Endometrium (tissue), 2 donors: ENCODE results near the gene SORCS2.

ENCODE experiments used
- FAIRE-seq: peaks from 2 replicates; lab custom pipeline; 2012; peaks lifted over from hg19 to GRCh38; lab: Jason Lieb, UNC
- donor health status: control.
- donor health status: control.

The SORCS2 gene

DNA sequence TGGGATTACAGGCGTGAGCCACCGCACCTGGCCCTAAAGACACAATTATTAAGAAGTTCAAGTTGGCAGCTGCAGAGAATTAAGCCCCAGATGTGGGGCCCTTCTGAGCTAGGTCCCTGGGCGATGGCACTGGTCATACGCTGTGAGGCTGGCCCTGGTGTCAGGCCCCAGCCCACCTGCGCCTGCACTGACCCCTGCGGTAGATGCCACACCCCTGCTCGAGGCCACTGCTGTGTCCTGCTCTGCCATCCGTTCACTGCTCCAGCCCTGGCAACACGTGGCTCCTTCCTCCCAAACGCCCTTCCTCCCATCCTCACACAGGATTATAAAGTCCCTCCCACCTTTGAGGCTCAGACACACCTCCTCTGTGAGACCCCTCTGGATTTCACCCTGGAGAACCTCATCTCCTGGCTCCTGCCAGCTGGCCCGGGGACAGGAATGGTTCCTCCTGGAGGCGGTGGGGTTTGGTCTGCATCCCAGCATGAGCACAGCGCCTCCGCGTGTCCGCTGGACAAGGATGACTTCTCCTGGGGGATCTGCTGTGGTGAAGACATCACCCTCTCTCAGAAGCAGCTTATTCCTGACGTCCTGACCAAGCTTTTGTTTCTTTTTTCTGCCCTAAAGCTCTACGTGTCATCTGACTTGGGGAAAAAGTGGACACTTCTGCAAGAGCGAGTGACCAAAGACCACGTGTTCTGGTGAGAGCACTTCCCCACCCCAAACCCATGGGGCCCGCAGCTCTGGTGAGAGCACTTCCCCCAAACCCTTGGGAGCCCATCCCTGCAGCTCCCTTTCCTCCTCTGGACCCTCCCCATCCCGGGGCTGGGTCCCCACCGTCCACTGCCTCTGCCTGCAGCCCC, 461.4 kb downstream of the SORCS2 start:
- FAIRE-seq: no peak

DNA sequence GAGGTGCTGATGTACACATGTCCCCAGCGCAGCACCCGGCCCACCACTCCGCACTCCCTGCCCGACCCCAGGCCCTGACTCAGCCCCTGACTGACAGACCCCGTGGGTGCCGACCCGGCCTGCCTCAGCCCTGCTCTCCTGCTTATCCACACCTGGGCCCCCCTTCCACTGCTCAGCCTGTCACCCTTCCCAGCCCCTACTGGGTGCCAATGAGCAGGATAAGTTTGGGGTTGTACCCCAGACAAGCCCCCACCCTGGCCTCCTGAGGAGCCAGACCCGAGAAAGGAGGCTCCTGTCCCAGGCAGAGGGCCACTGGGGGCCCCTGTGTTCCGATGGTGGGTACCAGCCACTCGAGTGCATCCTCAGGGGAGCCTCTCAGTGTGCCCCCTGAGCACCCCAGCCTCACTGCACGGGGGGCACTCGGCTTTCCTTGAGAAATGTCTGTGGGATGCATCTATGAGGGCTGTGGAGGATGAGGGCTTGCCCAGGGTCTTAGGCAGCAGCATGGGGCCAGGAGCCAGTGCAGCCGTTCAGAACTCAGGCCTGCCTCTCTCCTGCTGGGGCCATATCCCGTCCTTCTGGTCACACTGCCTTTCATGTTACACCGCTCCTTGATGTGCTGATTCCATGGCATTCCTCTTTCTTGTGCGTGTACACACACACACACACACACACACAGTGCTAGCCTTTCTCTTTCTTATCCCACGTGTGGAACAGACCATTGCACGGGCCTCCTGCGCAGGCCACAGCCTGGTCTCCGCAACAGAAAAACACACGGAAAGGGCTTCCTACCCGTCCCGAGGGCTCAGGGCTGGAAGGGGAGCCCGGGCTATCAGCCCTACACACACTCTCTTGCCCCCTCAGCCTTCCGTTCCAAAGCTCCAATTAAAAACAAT, 462.5 kb downstream of the SORCS2 start:
- no peak for FAIRE-seq

DNA sequence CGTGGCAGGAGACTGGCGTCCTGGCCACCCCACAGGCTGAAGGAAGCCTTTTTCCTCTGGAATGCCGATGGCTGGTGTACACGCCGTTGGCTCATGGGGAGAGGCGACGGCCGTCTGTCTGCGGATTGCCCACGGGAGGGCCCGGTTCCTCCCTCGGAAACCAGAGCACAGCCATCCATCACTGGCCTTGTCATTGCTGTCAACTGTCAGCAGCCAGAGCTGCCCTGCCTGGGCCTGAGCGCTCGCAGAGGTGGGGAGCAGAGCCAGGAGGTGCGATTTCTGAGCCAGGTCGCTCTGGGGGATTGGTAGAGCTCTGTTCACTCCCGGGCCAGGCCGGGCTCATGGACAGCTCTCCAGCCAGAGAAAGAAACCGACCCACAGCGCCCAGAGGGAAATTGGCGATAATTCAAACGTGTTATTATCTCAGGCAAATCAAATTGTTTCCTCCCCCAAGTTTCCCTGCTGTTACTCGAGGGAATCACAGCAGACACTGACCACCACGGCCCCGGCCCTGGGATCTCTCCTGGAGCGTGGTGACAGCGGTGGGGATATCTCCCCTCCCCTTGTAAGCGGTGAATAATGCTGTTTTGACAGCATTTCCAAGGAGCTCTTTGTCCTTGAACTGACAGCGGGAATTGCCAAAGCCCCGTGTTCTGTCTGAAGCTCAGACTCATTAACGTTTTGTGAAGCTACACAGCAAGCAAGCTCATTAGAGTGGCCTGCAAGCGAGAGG, 463.3 kb downstream of the SORCS2 start:
- no peak for FAIRE-seq

DNA sequence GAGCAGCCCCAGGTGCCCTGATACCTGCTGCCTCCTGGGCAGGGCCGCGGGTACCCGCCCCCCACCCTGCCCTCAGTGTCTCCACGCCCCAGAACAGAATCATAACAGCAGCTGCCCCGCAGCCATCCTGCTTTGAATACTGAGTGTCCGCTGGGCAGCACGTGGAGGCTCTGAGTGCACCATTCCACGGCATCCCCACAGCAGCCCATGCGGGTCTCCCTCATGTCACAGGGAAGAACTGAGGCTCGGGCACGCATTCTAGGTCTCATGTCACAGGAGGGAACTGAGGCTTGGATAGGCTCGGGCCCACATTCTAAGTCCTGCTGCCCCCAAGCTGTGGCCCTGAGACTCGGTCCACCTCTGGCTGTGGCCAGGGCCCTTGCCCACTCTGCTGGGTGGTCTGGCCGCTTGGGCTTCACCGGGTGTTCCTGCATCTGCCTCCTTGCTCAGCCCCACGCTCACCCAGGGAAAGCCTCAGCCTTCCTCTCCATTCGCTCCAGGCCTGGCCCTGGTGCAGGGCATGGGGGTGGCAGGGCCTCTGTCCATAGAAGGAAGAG, 464.0 kb downstream of the SORCS2 start:
- no peak for FAIRE-seq

DNA sequence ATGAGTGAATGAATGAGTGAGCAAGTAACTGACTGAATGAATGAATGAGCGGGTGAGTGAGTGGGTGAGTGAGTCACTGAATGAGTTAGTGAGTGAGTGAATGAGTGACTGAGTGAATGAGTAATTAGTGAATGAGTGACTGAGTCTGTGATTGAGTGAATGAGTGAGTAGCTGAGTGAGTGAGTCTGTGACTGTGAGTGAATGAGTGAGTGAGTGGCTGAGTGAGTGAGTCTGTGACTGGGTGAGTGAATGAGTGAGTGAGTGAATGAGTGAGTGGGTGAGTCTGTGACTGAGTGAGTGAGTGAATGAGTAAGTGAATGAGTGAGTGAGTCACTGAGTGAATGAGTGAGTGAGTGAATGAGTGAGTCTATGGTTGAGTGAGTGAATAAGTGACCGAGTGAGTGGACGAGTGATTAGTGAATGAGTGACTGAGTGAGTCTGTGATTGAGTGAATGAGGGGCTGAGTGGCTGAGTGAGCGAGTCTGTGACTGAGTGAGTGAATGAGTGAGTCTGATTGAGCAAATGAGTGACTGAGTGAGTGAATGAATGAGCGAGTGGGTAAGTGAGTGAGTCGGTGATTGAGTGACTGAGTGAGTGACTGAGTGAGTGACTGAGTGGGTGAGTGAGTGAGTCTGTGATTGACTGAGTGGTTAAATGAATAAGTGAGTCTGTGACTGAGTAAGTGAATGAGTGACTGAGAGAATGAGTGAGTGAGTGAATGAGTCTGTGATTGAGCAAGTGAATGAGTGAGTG, 465.4 kb downstream of the SORCS2 start:
- no peak for FAIRE-seq

DNA sequence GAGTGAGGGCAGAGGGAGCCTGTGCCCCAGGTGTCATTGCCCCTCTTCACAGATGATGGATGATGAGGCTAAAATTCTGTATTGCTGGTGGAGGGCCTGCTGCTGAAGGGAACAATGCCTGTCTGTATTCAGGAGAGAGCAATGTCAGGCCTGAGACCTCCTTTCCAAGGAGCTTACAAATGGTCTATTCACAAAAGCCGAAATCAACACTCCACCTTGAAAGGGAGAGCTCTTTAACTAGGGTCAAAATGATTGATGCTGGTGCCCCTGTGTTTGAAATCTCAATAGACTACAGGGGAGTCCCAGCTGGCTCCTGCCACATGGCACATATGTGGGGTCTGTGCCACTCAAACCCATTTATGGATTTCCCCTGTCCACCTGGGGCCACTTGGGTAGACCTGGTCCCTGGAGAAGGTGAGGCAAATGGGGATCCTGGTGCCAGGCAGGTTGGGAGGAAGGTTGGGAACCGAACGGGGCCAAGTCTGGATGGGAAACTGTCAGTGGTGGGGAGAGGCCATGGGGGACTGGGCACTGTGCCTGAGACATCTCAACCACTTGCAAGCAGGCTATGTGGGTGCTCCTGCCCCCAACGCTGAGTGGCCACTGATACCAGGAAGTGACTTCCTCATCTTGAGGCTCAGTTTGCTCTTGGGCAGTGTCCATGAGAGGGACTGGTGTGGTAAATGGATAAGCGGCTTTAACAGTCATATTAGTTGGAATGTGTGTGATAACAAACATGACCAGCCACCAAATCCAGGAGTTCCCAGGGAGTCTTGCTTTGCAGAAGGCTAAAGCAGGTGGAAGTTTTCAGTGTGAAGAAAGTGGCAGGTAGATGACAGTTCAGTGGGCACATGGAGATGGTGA, 466.2 kb downstream of the SORCS2 start:
- FAIRE-seq: no peak

DNA sequence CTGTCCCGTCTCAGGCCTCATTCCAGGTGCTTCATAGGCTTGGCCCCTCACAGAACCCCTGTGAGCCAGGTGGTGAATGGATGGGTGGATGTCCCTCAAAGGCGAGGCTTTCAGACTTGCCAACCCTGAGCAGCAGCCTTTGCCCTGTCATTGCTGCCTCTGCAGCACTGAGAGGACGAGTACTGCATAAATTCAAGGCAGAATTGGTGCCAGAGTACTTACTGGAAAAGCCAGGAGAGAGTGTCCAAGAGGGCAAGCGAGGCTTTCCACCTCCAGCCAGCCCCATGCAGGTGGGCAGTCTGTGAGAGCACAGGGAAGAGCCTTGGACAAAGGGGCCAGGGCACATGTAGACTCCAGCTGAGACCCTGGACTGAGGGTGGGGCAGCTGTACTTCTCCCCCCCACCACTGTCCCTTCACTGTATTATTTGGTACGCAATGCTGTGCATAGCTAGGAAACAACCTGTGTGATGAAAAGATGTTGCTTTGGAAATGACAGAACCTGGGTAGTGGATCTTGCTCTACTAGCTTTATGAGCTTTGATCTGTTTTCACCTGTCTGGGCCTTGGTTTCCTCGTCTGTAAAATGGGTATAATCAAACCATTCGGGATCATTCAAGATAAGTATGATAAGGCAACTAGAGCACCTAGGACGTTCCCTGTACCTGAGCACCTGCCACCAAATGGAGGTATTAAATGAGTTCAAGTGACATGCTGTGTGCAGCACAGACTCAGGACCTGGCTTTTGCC, 467.3 kb downstream of the SORCS2 start:
- no peak for FAIRE-seq

DNA sequence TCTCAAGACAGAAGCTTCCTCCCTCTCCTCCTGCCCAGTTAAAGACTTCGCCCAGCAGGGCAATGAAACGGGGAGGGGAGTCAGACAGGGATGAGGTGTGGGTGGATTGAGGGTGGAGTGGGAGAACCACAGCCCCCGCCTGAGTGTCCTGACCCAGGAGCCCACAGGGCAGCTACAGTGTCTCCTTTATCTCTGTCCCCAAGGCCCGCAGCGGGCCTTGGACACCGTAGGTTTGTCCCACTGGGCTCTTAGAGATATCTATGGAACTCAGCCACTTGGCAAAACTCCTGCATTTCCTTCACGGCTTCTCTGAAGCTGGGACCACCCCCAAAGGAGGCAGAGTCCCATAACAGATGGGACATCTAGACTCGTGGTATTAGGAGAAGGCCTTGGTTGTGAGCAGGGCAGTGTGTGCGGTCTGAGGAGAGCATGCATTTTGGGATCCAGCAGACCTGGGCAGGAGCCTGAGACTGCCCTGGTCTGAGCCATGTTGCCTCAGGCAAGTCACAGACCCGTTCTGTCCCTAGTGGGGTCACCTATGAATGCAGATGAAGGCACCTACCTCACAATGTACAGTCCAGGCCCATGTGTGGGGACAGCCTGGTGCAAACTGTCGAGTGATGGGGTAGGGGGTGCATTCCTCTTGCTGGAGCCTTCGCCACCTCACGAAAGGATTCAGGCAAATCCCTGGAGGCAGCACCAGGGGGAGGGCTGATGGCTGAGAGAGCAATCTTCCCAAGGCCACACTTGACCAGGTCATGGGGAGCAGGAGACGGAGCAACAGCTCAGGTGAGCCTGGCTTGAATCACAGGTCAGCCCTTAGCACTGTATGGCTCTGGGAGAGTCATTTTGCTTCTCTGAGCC, 468.1 kb downstream of the SORCS2 start:
- FAIRE-seq: no peak

DNA sequence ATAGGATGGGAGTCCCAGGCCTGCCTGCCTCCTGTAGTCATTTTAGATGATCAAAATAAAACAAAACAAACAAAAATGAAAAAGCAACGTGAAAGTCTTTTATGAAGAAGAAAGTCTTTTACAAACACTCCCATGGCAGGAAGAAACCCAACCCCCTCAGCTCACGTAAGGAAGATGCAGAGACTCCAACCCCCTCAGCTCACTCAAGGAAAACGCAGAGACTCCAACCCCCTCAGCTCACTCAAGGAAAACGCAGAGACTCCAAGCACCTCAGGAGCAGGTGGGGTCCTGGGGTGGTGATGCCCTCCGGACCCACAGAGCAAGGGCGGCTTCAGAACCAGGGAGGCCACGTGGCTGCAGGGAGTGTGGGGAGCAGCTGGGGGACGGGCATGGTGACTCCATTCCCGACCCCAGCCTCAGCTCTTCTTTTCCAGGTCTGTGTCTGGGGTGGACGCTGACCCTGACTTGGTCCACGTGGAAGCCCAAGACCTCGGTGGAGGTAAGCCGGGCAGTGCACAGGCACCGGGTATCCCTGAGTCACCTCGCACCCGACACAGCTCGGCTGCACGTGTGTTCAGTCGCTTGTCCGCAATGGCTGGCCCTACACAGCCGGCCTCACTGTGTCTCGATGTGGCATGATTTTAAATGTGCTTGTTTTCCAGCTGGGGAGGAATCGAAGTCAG, 468.9 kb downstream of the SORCS2 start:
- no peak for FAIRE-seq

DNA sequence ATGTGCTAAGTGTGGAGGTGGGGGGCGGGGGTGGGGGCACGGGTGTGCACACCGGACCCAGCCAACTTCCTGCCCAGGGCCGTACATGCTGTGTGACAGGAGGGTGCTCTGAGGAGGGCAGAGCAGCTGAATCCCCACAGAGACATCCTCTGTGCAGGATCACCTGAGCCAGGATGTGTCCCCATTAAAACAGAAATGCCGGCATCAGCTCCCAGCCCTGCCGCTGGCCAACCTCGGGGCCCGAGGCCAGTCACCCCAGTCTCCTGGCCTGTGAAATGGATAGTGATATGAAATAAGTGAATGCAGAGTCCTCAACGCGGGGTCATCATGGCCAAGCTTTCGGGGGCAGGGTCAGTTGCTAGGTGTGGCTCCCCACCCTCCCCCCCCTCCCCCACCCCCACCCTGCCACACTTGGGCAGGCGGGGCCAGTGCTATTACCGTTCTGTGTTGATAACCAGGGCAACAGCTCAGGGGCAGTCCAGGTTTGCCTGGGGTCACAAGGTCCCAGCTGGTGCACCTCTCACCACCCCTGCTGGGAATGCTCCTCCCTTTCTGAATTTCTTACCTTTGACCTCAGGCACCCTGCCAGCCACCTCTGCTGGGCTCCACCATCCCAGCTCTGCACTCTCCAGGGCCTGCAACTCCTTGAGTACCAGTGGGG, 469.6 kb downstream of the SORCS2 start:
- no peak for FAIRE-seq

DNA sequence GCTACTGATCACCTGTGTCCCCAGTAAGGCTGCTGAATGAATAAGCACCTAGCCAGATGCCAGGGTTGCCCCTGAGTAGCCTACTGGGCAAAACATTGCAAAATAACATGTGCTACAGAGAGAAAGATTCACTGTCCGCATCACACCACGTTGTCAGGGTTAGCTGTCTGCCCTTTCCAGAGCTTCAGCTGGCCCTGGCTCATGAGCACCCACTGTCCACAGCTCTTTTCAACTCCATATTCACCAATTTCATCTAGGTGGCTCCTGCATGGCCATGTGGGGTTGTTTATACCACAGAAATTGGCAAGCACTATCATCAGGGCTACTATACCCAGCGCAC, 470.1 kb downstream of the SORCS2 start:
- no peak for FAIRE-seq

DNA sequence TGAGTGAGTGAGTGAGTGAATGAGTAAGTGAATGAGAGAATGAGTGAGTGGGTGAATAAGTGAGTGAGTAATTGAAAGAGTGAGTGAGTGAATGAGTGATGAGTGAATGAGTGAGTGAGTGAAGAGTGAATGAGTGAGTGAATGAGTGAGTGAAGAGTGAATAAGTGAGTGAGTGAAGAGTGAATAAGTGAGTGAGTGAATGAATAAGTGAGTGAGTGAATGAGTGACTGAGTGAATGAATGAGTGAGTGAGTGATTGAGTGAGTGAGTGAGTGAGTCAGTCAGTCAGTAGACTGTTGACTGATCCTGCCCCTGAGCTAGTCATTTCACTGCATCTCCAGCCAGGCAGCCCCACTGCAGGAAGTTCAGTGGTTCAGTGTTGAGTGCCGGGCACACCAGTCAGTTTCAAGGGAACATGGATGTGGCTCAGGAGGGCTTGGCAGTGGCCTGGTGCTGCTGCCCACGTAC, 470.8 kb downstream of the SORCS2 start:
- no peak for FAIRE-seq

DNA sequence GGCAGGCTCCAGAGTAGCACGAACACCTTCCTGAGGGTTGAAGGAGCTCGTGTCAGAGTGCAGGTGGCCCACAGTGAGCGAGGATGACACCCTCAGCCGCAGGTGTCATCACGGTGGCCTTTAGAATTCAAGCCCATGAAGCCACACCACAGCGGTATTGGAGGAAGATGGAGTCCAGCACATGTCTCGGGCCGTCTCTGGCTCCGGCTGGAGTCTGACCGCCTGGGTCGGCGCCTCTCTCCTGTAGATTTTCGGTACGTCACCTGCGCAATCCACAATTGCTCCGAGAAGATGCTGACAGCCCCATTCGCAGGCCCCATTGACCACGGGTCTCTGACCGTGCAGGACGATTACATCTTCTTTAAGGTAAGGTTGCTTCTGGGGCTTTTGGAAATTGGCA, 471.8 kb downstream of the SORCS2 start:
- FAIRE-seq: no peak

DNA sequence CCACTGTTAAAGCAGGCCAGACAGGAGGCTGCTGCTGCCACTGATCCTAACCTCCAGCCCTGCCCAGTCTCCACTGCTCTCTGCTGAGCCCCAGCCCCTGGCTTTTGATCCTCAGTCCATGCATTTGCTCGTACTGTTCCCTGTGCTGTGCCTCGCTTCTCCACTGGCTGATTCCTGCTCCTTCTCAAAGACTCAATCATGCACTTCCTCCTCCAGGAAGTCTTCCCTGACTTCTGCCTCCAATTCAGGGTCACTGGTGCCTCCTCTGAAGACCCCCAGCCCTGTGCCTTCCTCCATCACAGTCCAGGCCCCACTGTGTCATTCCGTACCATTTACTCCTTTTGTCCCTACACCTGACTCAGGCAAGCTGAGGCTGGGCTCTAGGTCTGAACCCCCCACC, 473.0 kb downstream of the SORCS2 start:
- no peak for FAIRE-seq

DNA sequence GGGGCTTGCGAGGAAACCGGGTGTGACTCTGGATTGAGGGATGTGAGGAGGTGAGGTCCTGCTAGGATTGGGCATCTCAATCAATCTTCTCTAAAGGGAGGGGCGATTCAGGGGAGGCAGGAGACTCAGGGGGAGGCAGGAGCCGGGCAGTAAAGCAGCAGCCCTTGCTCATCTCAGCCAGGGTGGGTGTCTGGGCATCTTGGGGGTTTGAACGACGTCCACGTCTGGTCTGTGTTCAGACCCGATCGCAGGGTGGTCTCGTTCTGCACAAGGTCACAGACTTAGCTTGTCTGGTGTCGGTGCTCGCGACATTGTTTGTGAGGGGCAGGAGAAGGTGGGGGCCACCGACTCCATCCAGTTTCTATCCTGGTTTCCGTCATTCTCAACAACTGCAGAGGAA, 473.7 kb downstream of the SORCS2 start:
- no peak for FAIRE-seq

DNA sequence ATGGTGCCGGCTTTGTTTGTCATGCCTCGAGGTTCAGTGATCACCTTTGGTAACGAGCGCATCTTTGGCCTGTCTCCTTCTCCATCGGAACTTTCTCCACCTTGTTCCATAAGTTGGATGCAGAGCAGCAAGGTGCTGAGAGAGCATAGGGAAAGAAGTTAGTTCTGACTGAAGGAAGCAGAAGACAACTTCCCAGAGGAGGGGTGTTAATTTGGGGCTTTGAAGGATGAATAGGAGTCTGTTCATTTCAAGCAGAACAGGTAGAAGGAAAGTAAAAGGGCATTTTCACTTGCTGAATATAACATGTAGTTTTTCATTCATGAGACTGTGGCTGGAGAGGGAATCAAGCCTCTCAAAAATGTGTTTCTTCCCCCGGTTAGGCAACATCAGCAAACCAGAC, 474.4 kb downstream of the SORCS2 start:
- FAIRE-seq: no peak

DNA sequence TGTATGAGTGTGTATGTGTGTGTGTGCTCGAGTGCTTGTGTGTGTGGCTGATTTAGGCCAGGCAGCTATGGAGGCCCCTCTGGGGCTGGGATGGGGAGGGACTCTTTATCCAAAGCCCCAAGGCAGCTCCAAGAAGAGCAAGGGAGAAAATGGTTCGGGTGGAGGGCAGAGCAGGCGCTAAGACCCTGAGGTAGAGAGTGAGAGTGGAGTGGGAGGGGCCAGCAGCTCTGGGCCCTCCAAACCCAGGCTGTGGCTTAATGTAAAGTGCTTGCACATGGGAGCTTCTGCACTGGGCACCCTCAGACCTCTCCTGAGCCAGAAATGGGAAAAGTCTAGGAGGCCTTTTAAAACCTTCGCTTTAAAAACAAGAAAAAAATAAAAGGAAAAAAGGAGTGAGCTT, 475.9 kb downstream of the SORCS2 start:
- no peak for FAIRE-seq

DNA sequence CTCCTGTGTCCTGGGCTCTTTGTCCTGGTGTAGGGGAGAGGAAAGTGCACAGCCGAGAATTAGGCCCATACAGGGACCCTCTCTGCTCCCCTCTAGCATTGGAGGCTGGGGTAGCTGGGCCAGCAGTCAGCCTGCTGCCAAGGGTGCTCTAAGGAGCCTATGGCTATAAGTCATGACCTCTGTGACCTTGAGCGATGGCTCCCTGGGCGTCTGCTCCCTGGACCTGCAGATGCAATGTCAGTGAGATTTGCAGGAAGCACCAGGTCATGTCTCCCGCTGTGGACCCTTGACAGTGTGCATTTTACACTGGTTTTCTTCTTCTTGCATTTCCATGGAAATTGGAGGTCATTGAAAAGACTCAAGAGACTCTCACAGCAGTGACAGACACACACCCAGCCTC, 476.5 kb downstream of the SORCS2 start:
- FAIRE-seq: no peak
